AG04450 (cell line): ENCODE results near the gene ZDHHC5. TPM values are rescaled to one million over a fixed set of nuclear protein-coding genes. Genes with fewer than 3 reads are reported as not detected.
"Not testable (repeated sequence)": the region's sequence is repeated elsewhere in the genome, so short reads cannot be mapped to it uniquely, and the experiment has no call there.

Experiments
- CTCF ChIA-PET: fragments of 300-600, 350-600 bp; formaldehyde crosslinking; extraction: SDS; loops from one replicate; lab custom pipeline; 2022; ENCODE audit warnings: antibody characterized with exemption, inconsistent platforms; lab: Charles Lee
- POLR2A ChIA-PET: fragments of 350-600 bp; formaldehyde crosslinking; extraction: SDS; loops from one replicate; lab custom pipeline; 2021; ENCODE audit warnings: antibody characterized with exemption, inconsistent platforms; lab: Yijun Ruan, JAX
- DNase-seq: peaks from one replicate; pipeline ENCODE4 v3.0.0-alpha.2; 2011; ENCODE audit warnings: low read depth, low spot score
- H3K27ac ChIP-seq: one replicate; pipeline ENCODE4 v1.5.1; 2012; ENCODE audit warnings: low read depth, low read length, control low read depth
- H3K27me3 ChIP-seq: one replicate; pipeline ENCODE4 v1.6.0; 2012; ENCODE audit warnings: low read length; ENCODE audit not compliant: control insufficient read depth, insufficient read depth
- H3K4me3 ChIP-seq: 2 replicates; pipeline ENCODE4 v1.5.1; 2011; ENCODE audit warnings: mild to moderate bottlenecking, low read depth, low read length, control low read depth
- H3K9me3 ChIP-seq: 2 replicates; pipeline ENCODE4 v1.5.1; 2012; ENCODE audit warnings: low read length; ENCODE audit not compliant: control insufficient read depth, insufficient read depth
- CTCF ChIP-seq: IDR thresholded peaks from 2 replicates; pipeline ENCODE4 v1.5.1; 2011; ENCODE audit warnings: low read depth, low read length, control low read depth, inconsistent platforms
- polyA plus RNA-seq: library from polyadenylated mRNA; depleted of rRNA; stranded (reverse); fragments of >200 nt; gene quantifications from 2 replicates; pipeline ENCODE4 v1.2.3, GENCODE V29; 2011

The ZDHHC5 gene
- polyA plus RNA-seq, 1 experiment, result 56.7 TPM

- ChIA-PET CTCF (interaction anchor here (0.8 kb wide), 1 partner anchor 102 kb away, joined by 3 read pairs; no protein-coding TSS in a partner anchor), POLR2A (no interaction called here)
- TF ChIP-seq CTCF, result no peak
- Histone ChIP-seq H3K27ac (no peak overlapping the region), H3K4me3 (no peak overlapping the region), H3K27me3 (no peaks in the 10 kb centered on the region), H3K9me3 (no peaks in the 10 kb centered on the region)
- no peak for DNase-seq
Measured at GRCh38 chr11:57698843-57699365, 31.0 kb downstream of the ZDHHC5 start.

GRCh38 chr11:57699813-57700212, 31.9 kb downstream of the ZDHHC5 start:
- Histone ChIP-seq H3K27me3 (no peaks in the 10 kb centered on the region), H3K27ac (no peak overlapping the region), H3K9me3 (no peaks in the 10 kb centered on the region), H3K4me3 (no peak overlapping the region)
- POLR2A ChIA-PET, result no interaction called here
- TF ChIP-seq CTCF, result no peak
- DNase-seq, result no peak
- CTCF ChIA-PET, result no interaction called here

- ChIA-PET CTCF (no interaction called here), POLR2A (no interaction called here)
- Histone ChIP-seq H3K9me3 (no peaks in the 10 kb centered on the region), H3K27me3 (no peaks in the 10 kb centered on the region), H3K27ac (no peak overlapping the region), H3K4me3 (no peak overlapping the region)
- DNase-seq, result no peak
- TF ChIP-seq CTCF, result no peak
Measured at GRCh38 chr11:57700425-57700824, 32.5 kb downstream of the ZDHHC5 start.

DNA sequence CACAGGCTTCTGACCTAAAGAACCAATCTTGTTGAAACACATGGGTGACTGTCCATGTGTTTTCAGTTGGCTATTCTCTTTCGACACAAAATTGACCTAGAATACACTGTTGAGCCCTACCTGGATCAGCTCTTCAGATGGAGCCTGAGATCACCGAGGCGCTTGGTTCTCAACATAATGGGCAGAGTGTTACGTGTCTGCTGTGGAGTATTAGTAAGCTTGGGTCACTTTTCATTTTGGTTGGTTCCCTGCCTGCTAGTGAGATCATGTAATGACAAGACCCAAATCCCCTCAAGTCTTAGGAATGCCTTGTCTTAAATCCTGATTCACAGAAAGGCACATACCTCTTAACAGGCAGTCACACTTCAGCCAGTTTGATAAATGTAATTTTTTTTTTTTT, 35.4 kb downstream of the ZDHHC5 start:
- no peak for TF ChIP-seq CTCF
- no peak for DNase-seq
- Histone ChIP-seq H3K27ac (no peak overlapping the region), H3K27me3 (no peaks in the 10 kb centered on the region), H3K9me3 (no peaks in the 10 kb centered on the region), H3K4me3 (no peak overlapping the region)
- ChIA-PET CTCF (interaction anchor here (0.6 to 2.5 kb wide), 3 partner anchors 59 to 820 kb away, joined by 5 to 13 read pairs (median 7); no protein-coding TSS in a partner anchor), POLR2A (interaction anchor here (0.7 kb wide), 1 partner anchor 9 kb away, joined by 3 read pairs; the partner anchor contains the start of gene TMX2)

- no peak for DNase-seq
- no peaks in the 10 kb centered on the region for H3K9me3 ChIP-seq
- CTCF ChIA-PET, result interaction anchor here (1.4 kb wide), 1 partner anchor 36 kb away, joined by 6 read pairs; no protein-coding TSS in a partner anchor
- no peak for TF ChIP-seq CTCF
- H3K27me3 ChIP-seq, result no peaks in the 10 kb centered on the region
- no peak overlapping the region for H3K4me3 ChIP-seq
- no peak overlapping the region for H3K27ac ChIP-seq
- POLR2A ChIA-PET, result no interaction called here
Measured at GRCh38 chr11:57704932-57705331, 37.0 kb downstream of the ZDHHC5 start.

DNA sequence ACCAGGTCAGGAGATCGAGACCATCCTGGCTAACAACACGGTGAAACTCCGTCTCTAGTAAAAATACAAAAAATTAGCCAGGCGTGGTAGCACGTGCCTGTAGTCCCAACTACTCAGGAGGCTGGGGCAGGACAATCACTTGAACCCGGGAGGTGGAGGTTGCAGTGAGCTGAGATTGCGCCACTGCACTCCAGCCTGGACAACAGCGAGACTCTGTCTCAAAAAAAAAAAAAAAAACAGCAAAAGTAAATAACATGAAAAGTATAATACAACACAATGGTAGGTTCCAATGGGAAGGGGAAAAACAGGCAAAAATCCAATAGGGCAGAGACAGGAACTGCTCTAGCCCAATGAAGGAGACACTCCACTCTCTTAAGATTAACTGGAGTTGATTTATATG, 37.5 kb downstream of the ZDHHC5 start:
- POLR2A ChIA-PET, H3K9me3 ChIP-seq, DNase-seq, H3K27ac ChIP-seq, H3K4me3 ChIP-seq, H3K27me3 ChIP-seq: not testable (repeated sequence)
- CTCF ChIA-PET, result interaction anchor here (1.4 kb wide), 1 partner anchor 37 kb away, joined by 6 read pairs; no protein-coding TSS in a partner anchor
